Right ventricle myocardium superior (tissue), 1 donor: ENCODE measurements around the gene CSNK1E. TPM values are rescaled to one million over a fixed set of nuclear protein-coding genes. Genes with fewer than 3 reads are reported as not detected.

Experiments
- ATAC-seq: fragments of 200-7000 bp; cut with Tn5 transposase; one replicate; pipeline ENCODE4 v1.9.1; 2020; ENCODE audit warnings: mild to moderate bottlenecking; ENCODE audit not compliant: poor library complexity
- DNase-seq: peaks from one replicate; pipeline ENCODE4 v3.0.0-alpha.2; 2020
- intact Hi-C: fragments of 100-400 bp; cut with DNase I; formaldehyde crosslinking; loops from one replicate; pipeline ENCODE4 v1.11.2; 2022
- total RNA-seq: library from RNA; stranded (reverse); fragmentation: NEBNext Ultra II Directional; extraction: Animal tissue kit (Norgen Biotek cat#: 25700); gene quantifications from one replicate; pipeline ENCODE4 v1.2.1, GENCODE V29; 2021
- donor health status: DM: no; HTN: yes; CAD: no; lungs with severe emphysema.

CSNK1E gene
- total RNA-seq, 1 donor from 2014 or later, result 65.7 TPM

- intact Hi-C loops, result no loop called here
- DNase-seq, result no peak
- ATAC-seq, result no peak
These were observed 76.4 kb downstream of the CSNK1E start for GRCh38 chr22:38240734-38241252.

Other genes with a start within 250 kb of the CSNK1E start
- gene SLC16A8, start 233.2 kb downstream of the CSNK1E start, total RNA-seq, result not detected
- gene BAIAP2L2, start 206.7 kb downstream of the CSNK1E start, total RNA-seq, result 0.24 TPM
- gene PLA2G6, start 135.6 kb downstream of the CSNK1E start, total RNA-seq, result 12.0 TPM
- gene MAFF, start 115.4 kb downstream of the CSNK1E start, total RNA-seq, result 4.2 TPM
- gene TMEM184B, start 44.4 kb downstream of the CSNK1E start, total RNA-seq, result 42.2 TPM
- 16.6 TPM for gene KCNJ4, start 137.8 kb upstream of the CSNK1E start, total RNA-seq
- 3.1 TPM for gene KDELR3, start 150.7 kb upstream of the CSNK1E start, total RNA-seq
- gene DDX17, start 188.9 kb upstream of the CSNK1E start, total RNA-seq, result 193 TPM